ENCODE data around the gene TCIRG1.

TCIRG1 gene

DNA sequence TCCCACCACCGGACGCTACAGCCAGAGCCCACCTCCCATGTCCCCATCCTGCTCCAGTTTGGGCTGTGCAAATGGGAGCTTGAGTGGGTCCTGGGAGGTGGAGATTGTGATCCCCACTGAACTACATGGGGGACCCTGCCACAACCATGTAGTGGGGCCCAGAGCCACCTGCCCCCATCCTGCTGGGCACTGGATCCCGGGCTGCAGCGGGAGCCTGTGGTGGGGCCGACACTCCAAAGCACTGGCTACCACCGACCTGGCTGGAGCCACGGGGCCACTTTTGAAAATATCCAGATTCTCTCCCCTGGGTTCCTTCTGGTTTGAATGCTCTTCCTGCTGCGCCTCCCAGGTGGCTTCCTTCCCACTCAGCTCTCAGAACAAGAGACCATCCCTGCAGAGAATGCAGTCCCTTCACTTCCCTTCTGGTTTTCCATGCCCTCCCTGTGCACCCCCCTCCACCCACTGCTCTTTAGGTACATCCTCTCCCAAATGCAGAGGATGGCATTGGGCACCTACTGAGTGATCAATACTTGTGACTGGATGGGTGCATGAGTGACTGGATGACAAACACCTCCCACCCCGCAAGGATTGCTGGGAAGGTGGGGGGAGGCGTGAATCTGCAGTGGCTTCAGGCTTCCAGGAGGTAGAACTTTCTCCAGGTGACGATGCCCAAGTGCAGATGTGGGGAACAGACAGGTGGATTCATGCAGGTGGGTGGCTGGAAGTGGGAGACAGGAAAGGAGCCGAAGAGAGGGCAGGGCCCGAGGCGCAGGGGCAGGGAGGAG lies 34.1 kb upstream of the TCIRG1 start:
- DNase-seq: no peak

DNA sequence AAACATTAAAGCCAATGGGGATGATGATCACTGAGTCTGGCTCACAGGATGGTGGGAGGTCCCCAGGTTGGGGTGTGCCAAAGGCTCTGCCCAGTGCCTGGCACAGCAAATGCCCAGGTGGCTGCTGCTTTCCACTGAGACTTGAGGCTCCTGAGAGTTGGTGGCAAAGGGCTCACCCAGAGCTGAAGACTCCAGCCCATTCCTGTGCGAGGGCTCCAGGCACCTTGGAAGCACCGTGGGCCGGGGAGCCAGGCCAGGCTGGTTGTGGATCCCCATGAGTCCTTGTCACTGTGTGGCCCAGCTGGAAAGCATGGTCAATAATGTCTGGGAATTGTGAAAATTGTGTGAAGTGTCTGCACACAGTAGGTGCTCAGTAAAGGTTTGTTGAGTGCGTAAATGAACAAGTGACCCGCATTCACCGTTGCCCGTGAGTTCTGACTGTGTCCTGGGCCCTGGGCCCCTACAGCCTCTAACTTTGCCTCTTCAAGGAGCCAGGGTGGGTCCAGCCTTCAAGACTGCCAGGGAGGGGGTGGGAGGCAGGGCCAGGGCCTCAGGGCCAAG lies 32.1 kb upstream of the TCIRG1 start:
- no peak for DNase-seq

DNA sequence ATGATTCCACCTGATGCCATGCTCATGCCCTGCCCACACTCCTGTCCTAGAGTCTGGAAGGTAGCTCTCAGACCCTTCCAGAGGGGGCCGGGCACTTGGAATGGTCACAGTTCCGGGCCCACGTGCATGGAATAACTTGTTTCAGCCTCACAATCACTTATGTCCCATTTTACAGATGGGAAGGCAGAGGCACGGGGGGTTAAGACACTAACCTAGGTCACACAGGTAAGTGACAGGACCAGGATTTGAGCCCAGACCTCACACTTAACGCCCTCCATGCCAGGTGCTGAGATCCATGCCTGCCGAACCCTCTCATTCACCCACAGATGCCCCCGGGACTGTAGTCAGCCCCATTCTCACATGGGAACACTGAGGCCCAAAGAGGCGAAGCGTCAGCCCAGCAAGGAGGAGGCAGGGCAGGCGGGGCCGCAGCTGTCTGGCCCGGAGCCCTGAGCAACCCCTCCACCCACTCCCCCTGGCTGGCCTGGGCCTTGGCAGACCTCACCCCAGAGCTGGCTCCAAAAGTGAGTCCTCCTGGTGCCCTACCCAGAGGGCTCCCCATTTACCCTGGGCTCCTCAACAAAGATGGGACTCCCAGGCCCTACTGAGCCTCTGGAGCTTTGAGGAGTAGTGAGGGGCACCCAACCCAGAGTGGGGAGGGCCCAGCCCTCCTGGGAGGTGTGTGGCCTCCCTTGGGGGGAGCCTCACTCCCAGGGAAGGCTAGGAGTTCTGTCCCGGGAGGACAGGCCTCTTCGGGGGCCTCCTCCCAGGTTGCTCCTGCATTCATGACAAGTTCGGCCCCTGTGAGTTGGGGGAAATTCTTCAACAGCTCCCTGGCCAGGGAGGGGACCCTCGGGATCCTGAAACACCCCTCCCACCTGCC lies 31.1 kb upstream of the TCIRG1 start:
- DNase-seq: no peak

DNA sequence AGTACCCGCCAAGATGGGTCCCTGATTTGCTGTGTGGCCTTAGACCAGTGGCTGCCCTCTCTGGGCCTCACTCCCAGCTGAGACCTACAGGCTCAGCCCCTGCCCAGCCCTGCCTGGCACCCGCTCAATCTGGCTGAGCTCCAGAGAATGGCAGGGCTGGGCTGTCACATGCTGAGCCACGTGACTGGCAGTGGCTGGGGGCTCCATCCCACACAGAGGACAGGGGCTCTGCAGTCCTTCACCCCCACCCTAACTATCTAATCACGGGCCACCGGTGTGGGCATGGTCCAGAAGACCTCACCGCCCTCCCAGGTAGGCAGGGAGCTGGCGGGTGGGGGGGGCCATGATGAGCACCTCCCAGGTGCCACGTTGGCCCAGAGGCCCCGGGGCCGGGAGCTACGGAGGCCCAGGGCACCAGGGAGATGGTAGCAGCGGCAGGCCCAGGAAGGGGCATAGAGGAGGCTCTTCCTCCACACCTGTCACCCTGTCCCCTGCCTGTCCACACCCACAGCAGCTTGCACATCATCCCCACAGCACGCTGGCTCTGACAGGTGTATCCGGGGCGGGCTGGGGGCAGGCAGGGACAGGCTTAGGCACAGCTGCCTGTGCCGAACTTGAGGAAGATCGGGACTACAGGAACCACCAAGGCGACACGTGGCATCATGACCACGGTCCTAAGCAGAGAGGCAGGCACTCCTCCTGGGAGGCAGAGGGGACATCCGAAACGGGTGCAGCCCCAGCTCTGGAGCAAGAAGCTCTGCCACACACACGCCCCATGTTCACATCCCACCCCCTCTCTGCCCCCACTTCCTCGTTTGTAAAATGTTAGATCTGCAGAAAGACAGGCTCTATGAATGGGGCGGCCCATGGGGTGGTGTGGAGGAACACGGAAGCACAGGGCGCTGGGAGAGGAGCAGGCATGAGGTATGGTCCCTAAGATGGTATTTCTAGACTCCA lies 30.2 kb upstream of the TCIRG1 start:
- no peak for DNase-seq

DNA sequence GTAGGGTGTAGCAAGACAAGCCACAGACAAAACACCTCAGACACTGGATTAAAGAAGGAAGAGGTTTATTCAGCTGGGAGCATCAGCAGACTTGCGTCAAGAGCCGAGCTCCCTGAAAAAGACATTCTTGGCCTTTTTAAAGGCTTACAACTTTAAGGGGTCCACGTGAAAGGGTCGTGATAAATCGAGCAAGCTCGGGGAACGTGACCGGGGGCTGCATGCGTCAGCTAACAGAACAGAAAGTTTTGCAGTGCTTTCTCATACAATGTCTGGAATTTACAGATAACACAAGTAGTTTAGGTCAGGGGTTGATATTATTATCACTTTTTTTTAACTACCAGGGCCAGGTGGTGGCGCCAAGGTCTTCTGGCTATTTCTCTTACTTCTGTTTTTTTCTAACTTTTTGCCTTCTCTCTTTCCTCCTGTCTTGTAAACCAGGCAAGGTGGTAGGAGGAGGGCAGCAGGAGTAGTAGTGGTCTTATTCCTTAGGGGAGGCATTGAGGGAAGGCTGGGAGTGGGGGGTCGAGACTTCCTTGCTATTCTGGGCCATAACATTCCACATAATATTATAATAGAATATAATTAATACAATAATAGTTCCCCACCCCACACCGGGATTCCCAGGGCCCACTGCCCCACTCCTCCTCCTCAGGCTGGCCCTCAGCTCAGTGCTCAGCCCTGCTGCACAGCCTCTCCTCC lies 29.3 kb upstream of the TCIRG1 start:
- no peak for DNase-seq

DNA sequence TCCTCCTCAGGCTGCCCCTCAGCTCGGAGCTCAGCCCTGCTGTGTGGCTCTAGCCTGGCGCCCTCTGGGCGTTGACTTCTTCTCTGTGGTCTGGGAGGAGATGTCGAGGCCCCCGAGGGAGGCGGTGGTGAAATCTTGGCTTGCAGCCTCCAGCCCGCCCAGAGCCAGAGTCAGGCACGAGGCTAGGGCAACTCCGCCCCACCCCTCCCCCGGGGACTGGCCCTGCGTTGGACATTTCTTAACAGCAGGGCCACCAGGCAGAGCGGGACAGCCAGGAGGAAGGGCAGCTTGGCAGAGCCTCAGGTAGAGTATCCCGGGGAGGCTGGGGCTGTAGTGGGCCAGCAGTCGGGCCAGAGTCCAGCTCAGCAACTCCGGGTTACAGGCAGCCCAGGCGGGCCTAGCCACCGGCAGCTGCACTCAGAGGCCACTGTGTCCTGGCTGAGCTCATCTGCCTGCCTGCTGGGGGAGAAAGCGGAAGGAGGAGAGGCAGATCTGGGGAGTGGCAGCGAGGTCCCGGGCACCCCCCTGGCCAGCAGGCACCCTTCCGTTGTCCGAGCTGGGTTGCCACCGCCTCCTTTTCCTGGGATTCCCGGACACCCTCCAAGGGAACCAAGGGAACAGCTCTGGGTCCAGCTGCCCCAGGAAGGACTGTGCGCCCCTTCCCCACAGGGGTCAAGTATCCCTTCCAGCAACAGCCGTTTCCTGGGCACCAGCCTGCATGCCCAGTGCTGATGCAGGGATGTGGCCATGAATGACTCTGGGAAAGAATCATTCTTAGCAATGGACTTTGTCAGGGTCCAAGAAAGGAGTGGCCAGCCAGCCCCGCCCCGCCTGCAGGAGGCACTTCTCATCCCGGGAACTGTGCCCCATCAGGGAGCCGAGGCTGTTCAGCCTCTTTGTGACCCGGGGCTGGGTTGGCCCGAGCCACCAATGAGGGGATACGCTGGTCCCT lies 28.5 kb upstream of the TCIRG1 start, which contains the start of gene ALDH3B1:
Gene ALDH3B1, plus strand, starts transcription at position 238 of the 952 bp plus-strand sequence. CDS start 4,971 bp downstream, outside the sequence.
- no peak for DNase-seq

DNA sequence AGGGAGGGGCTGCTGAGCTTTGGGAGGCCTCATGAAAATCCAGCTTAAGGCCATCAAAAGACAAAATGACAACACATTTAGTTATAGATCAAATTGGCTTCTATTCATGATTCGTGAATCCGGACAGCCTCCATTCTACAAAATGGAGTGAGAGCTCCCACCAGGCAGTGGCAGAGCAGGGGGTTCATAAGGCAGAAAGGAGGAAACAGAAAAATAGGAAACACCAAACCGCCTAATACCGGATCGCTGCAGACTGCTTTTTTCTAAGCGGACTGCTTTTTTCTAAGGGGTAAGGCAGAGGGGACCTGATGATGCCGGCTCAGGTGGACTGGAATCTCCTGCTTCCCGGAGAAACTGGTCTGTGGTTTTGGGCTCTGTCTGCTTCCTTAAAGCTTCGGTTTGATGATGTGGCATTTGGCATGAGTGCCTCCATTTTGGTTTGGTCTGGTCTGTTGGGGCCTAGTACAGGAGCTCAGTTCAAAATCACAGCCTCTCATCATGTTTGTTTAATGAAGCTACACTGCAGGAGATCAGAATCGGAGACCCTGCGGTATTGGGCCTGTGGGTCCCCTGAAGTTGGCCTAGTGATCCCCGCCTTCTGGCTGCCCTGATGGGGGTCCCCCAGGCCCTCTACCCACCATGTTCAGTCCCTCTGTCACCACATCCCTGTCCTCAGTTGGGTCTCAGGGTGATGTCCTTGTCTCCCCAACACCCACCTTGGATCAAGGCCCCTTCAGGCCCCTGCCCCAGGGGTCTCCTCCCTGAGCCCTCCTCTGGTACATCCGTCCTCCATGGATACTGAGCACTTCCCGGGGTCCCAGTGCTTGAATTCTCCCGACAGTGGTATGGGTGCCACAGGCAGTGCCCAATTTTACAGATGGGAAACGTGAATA lies 27.5 kb upstream of the TCIRG1 start:
- no peak for DNase-seq

DNA sequence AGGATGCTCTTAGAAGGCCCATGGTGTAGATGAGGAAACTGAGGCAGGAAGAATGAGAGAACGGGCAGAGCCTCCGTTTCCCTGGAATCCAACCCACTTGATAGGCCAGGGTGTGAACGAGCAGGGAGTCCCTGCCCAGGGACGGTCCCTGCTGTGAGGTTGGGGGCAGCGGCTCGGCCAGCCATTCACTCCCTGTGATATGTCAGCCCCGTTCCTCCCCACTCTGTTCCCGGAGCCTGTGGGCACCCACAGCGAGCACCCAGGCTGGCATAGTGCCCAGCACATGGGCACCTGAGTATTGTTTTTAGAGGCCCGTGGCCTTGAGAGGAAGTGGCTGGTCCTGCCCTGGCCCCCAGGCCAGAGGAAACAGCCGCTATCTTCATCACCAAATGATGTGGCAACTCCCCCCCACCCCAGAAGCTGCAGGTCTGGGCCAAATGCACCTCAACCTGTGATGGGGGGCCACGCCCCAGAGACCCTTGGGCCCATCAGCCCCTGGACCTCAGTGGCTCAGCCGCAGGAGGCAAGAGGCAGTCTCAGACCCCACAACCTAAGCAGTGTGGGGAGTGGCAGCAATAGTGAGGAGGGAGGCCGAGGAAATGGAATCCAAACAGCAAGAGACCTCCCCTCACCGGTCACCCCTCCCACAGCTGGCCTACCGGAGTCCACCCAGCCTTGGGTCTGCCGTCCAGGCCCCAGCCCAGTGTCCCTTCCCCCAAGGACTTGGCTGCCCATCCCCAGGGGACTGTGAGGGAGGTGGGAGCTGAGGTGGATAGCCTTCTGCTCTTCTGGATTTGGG lies 26.6 kb upstream of the TCIRG1 start:
- DNase-seq: no peak

DNA sequence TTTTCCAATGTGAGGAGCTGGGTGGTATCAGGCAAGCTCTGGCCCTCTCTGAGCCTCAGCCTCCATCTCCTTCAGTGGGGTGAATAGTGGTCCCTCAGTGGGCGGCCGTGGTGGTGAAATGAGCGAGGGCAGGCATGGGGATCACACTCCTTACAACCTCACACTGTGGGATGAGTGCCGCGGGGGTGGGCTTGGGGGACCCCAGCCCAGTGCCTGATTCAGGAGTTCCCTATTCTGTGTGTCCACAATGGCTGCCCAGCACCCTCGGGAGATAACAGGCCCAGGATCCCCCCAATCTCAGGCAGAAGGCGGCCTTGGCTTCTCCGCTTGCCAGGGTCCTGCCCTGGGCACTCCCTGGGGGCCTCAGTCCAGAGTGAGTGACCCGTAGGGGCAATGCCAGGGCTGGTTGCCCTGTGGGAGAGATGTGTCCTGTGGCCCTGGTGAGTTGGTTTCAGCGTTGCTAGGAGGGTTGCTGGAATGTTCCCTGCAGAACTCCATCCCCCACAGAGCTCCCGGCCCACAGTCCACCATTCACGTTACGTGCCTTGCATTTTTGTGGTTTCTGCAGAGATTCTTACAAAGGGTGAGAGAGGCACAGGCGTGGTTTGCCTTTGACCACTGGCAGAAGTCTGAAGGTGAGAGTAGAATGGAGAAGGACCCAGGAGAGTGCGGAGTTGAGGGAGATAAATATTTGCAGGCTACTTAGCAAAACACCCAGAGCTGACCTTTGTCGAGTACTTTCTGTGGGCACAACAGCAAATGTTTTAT lies 25.8 kb upstream of the TCIRG1 start:
- DNase-seq: no peak

DNA sequence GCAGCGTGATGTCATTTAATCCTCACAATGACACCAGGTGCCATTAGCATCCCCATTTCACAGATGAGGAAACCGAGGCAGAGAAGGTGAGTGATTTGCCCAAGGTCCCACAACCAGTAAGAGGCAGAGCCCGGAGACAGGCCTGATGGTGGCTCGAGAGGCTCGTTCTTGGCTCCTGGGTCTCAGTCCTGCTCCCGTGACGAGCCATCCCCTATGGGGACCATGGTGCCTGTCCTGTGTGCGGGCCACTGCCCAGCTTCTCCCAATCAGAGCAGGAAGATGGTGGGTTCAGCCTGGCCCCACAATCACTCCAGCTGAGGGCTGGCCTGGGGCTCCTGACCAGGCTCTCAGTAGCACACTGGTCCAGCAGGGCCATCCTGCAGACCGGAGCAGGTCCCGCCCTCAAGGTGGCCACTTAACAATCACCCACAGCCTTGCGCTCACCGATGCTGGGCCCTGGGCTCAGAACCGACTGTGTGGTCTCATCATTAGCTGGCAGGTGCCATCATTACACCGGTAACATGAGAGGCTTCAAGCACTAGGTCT lies 25.1 kb upstream of the TCIRG1 start:
- DNase-seq: no peak

DNA sequence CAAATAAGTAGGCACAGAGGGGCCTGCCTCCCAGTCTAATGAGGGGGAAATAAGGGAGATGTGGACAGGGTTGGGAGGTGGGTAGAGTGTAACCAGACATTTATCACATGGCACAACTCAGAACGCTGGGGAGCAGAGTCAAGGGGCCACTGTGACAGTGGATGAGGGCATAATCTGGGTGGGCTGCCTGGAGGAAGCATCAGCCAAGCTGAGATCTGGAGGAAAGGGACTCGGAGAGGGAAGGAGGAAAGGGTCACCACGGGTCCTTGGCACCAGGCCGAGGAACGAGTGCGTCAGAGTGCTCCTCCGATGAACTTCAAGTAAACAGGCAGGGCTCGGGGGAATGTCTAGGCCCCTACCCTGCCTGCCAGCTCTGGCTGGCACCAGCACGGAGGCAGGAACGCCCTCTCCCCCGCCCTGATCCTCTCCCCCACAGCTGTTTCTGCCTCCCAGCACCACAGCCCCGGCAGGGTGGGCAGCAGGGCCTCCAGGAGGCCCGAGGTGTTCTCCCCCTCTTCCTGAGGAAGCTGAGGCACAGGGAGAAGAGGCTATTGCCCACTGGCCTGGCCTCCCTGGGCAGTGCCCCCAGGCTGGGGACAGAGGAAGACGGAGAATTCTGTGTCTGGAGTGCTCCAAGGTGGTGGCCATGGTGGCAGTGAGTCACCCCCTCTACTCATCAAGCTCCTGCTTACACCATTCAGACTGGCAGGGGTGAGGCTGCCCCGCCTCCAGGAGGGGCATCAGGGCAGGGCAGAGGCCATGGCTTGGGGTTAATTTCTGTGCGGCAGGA lies 24.5 kb upstream of the TCIRG1 start:
- no peak for DNase-seq

DNA sequence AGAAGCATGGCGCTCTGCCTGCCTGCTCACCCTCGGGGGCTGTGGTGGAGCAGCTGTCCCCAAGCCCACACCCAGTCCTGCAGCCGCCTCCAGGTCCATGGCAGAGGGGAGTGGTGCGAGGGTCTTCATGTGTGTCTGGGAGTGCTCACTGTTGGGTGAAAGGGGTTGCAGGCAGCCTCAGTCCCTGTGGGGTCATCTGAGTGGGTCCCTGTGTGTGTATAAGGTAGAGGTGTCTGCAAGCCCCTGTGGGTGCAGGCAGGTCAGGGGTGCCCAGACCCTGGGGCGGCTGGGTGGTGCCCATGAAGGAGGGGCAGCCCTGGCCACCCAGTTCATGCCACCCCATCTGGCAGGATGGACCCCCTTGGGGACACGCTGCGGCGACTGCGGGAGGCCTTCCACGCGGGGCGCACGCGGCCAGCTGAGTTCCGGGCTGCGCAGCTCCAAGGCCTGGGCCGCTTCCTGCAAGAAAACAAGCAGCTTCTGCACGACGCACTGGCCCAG lies 23.8 kb upstream of the TCIRG1 start:
- DNase-seq: no peak

DNA sequence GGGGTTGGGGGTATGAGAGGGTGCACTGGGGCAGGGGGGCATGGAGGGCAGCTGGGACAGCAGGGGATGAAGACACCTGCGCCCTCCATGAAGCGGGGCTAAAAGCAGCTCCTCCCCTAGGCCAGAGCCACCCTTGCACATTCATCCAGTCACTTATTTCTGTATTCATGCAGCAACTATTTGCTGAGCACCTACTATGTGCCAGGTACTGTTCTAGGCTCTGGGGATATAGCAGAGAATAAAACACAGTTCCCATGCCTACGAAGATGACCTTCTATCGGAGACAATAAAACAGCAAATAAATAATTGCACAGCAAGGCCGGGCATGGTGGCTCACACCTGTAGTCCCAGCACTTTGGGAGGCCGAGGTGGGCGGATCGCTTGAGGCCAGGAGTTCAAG lies 23.4 kb upstream of the TCIRG1 start:
- DNase-seq: no peak

DNA sequence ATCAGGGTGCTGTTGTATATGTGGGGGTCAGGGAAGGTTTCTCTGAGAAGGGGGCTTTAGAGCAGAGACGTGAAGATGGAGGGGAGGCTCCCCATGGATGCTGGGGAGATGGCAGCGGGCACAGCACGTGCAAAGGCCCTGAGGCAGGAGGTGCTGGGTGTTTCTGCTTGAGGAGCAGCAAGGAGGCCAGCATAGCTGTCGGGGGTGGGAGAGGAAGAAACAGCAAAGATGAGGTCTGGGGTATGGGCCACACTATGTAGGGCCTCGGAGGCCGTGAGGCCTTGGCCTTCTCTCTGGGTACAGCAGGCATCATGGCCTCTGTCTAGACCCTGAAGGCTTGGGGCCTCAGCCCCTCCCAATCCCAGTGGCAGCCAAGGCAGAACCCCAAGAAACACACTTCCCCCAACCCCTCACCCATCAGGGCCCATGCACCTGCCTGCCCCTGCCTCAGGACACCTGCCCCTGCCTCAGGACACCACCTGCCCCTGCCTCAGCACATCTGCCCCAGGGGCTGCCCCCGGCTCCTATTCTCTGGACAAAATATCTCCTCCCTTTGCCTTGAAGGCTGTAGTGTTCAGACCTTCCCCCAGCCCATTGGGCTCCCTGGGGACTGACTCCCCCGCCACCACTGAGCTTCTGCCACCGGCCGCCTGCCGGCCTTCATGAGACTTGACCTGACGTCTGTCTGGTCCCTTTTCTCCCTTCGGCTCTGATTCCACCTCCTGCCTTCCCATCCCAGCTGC lies 22.5 kb upstream of the TCIRG1 start:
- no peak for DNase-seq

DNA sequence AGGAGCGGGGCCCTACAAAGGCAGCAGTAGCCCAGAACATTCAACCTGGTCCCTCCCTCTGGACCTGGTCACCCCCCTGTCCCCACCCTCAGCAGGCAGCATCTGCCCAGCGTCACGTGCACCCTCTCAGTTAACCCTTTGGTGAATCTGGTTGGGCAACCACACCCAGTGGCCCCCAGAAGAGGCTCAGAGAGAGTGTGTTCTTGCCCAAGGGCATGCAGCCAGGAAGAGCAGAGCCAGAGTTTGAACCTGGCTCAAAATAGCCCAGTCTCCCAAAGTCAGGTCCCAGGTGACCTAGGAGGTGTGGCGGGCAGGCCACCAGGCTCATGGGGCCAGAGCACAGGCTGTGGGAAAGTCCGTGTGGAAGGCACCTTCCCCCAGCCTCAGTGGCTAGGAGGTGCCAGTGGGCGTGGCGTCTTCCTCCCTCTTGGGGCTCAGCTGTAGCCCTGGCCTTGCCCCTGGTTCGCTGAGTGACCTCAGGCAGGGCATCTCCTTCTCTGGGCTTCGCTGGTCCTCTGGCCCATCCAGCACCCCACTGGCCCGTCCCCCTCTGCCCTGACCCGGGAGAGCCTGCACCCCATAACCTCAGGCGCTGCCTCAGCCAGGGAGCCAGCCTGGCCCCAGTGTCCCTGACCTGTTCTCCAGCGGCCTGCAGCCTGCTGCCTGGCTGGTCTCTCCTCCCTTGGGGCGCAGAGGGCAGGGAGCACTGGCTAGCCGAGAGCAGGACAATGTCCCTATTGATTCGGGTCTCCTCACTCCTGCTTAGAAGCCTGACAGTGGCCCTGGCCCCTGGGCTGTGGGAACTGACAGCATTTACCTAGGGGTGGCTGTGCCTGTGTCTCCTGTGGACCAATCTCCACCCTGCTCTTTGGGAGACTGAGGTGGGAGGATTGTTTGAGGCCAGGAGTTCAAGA lies 21.7 kb upstream of the TCIRG1 start:
- DNase-seq: no peak
